GM12801 (cell line): ENCODE results near the gene OLIG2.

Source experiments
- TF ChIP-seq, protein P1 (sequence below): IDR thresholded peaks from one replicate; pipeline ENCODE4 v1.5.1; 2011; ENCODE audit warnings: control low read depth; ENCODE audit not compliant: insufficient read length; ENCODE audit errors: extremely low read depth

The OLIG2 gene

DNA sequence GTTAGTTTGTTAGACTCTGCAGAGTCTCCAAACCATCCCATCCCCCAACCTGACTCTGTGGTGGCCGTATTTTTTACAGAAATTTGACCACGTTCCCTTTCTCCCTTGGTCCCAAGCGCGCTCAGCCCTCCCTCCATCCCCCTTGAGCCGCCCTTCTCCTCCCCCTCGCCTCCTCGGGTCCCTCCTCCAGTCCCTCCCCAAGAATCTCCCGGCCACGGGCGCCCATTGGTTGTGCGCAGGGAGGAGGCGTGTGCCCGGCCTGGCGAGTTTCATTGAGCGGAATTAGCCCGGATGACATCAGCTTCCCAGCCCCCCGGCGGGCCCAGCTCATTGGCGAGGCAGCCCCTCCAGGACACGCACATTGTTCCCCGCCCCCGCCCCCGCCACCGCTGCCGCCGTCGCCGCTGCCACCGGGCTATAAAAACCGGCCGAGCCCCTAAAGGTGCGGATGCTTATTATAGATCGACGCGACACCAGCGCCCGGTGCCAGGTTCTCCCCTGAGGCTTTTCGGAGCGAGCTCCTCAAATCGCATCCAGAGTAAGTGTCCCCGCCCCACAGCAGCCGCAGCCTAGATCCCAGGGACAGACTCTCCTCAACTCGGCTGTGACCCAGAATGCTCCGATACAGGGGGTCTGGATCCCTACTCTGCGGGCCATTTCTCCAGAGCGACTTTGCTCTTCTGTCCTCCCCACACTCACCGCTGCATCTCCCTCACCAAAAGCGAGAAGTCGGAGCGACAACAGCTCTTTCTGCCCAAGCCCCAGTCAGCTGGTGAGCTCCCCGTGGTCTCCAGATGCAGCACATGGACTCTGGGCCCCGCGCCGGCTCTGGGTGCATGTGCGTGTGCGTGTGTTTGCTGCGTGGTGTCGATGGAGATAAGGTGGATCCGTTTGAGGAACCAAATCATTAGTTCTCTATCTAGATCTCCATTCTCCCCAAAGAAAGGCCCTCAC is at the start of gene OLIG2:
TSS of gene OLIG2 (plus strand) at position 447 of the 954 bp plus-strand sequence. CDS start 928 bp downstream, outside the sequence.
- TF ChIP-seq, protein P1, sequence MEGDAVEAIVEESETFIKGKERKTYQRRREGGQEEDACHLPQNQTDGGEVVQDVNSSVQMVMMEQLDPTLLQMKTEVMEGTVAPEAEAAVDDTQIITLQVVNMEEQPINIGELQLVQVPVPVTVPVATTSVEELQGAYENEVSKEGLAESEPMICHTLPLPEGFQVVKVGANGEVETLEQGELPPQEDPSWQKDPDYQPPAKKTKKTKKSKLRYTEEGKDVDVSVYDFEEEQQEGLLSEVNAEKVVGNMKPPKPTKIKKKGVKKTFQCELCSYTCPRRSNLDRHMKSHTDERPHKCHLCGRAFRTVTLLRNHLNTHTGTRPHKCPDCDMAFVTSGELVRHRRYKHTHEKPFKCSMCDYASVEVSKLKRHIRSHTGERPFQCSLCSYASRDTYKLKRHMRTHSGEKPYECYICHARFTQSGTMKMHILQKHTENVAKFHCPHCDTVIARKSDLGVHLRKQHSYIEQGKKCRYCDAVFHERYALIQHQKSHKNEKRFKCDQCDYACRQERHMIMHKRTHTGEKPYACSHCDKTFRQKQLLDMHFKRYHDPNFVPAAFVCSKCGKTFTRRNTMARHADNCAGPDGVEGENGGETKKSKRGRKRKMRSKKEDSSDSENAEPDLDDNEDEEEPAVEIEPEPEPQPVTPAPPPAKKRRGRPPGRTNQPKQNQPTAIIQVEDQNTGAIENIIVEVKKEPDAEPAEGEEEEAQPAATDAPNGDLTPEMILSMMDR, result no peak

DNA sequence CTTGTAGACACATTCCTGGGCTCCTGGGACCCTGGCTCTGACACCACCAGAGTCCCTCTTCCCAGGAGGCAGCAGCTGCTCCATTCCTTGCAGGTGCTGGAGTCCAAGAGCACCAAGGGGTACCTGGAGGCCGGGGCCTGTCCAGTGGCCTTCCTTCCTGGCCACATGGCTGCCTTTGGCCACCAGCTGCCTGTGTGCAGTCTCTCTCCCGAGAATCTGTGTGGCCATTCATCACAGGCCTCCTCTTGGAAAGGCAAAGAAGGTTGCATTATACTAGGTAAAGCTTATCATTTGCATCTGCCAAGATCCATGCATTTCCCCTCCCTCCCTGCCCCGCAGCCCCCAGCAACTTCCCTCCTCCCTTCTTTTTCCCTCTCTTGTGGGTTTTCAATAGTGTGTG is 48.9 kb upstream of the OLIG2 start:
- TF ChIP-seq, protein P1, result no peak

DNA sequence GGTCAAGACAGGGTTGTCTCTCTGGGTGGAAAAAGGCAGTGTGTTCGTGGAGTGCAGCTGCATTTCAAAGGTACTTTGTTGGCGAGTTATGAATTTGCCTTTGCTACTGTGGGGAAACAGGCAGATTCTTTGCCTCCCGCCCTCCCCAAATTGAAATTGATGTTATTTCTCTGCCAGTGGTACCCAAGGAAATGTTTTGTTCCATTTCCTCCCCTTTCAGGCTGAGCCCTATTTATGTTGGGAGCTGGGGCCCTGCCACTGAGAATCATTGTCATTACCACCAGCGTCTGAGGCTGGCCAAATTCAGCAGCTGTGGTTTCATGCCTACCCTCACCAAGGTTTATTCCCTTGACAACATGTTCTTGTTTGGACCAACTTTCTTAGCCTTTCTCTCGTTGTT is 48.5 kb upstream of the OLIG2 start:
- TF ChIP-seq, protein P1, result no peak

DNA sequence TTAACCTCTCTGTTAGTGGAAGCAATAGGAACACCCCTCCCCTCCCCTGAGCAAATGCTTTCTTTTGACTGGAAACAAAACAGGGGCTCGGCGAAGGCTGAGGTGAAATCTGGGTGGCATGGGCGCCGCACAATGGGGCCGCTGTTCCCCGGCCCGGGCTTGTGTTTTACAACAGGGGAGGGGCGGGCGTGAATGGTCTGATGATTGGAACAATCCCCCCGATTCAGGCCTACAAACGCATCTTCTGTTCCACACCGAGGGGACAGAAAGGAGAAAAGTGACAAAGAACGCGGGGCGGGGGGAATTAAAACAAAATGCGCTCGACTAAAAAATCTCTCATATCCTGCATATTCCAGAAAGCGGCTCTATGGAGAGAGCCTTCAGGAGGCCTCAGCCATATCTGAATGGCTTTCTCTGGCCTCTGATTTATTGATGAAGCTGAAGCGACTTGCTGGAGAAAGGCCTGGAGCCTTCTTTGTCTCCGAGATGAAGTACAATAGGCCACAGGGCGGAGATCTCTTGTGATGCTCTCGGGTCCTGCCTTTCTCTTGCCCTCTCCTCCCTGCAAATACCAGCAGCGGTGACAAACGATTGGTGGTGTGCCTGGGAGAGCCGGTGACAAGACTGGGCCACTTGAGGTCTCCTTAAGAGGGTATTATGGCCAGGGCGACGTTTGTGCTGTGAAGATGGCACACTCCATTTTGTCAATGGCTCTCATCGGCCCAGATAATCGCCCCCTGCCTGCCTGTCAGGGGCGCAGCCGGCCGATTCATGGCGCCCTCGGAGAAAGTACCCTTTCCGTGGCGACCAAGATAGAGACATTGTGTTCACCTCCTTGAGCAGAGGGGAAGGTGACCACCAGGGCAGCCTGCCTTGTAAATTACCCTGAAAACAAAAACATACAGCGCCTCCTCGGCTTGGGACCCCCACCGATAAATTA is 47.1 kb upstream of the OLIG2 start:
- TF ChIP-seq, protein P1, result no peak

DNA sequence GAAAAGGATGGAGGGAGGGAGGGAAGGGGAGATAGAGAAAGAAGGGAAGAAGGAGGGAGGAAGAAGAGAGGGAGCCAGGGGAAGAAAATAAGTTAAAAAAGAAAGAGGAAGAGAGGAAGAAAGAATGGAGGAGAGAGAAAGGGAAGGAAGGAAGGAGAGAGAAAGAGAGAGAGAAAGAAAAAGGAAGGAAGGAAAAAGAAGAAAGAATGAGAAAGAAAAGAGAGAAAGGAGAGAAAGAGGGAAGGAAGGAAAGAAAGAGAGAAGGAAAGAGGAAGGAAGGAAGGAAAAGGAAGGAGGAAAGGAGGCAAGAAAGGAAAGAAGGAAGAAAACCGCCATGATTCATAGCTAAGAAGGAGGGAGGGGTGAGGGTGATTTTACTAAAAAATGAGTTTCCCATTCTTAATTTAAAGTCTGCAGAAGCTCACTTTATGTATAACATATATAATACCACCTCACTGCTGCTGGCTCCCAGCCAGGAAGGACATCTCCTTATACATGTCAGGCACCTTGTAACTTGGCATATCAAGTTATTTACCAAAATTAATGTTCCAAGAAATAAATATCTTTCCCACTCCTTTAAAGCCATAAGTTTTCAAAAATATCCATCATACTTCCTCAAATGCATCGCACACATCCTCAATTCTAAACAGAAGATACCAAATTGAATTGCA is 46.0 kb upstream of the OLIG2 start:
- TF ChIP-seq, protein P1, result no peak

DNA sequence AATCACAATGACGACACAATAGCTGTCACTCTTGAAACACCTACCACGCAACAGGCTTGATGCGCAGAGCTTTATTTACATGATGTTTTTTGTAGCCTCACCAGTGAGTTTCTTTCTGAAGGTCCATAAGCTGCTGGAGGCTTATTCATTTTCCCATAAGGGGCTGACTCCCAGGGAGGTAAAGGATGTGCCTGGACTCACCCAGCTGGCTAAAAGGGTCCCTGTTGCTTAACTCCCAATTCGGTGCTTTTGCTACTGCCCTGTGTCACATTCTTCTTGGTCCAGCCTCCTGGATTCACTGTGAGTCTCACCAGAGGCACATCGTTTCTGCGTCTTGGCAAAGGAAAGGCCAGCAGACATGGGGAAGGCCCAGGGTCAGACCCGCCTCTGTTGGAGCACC is 44.6 kb upstream of the OLIG2 start:
- TF ChIP-seq, protein P1, result no peak

DNA sequence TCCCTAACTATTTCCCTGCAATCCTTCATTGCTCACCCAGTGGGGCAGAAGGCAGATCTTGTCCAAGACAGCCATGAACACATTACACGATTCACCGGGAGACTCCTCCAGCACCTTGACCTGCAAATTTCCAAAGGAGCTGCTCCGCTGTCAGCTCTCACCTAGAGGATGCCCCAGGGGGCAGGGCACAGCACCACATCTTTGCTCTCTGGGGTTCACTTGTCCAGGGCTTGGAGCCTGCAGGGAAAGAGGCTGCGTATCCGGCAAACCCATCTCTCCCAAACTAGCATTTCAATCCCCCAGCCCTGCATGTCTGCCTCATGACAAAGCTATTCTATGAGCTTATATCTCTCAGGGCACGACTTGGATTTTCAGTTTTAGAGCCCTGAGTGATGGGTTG is 35.1 kb upstream of the OLIG2 start:
- TF ChIP-seq, protein P1, result no peak
